Neural progenitor cell (in vitro differentiated cells): ENCODE measurements around the gene PSMD6. TPM values are rescaled to one million over a fixed set of nuclear protein-coding genes. Genes with fewer than 3 reads are reported as not detected.

Experiments
- DNase-seq: peaks from one replicate; pipeline ENCODE4 v3.0.0-alpha.2; 2016; ENCODE audit warnings: low spot score
- H2AFZ ChIP-seq: fragments of 200-600 bp; sonication (generic); replicated peaks from 2 replicates; pipeline ENCODE4 v1.6.1; 2016; ENCODE audit warnings: antibody characterized with exemption
- H3F3A ChIP-seq: fragments of 200-600 bp; sonication (generic); 2 replicates; pipeline ENCODE4 v1.6.1; 2016; ENCODE audit warnings: antibody characterized with exemption, low read depth
- H3K27ac ChIP-seq: fragments of 200-600 bp; sonication (generic); 2 replicates; pipeline ENCODE4 v1.5.1; 2016; ENCODE audit warnings: mild to moderate bottlenecking
- H3K27me3 ChIP-seq: fragments of 200-600 bp; sonication (generic); 2 replicates; pipeline ENCODE4 v1.6.1; 2016; ENCODE audit warnings: mild to moderate bottlenecking, moderate library complexity
- H3K36me3 ChIP-seq: fragments of 200-600 bp; sonication (generic); 2 replicates; pipeline ENCODE4 v1.5.1; 2016
- H3K4me1 ChIP-seq: fragments of 200-600 bp; sonication (generic); 2 replicates; pipeline ENCODE4 v1.6.1; 2016; ENCODE audit warnings: mixed run types
- H3K4me2 ChIP-seq: fragments of 200-600 bp; sonication (generic); 2 replicates; pipeline ENCODE4 v1.6.1; 2016
- H3K4me3 ChIP-seq: fragments of 200-600 bp; sonication (generic); 2 replicates; pipeline ENCODE4 v1.5.1; 2016
- H3K79me2 ChIP-seq: fragments of 200-600 bp; sonication (generic); 2 replicates; pipeline ENCODE4 v1.6.1; 2016; ENCODE audit warnings: low read depth
- H3K9ac ChIP-seq: fragments of 200-600 bp; sonication (generic); 2 replicates; pipeline ENCODE4 v1.6.1; 2016
- H3K9me3 ChIP-seq: fragments of 200-600 bp; sonication (generic); 2 replicates; pipeline ENCODE4 v1.5.1; 2016; ENCODE audit warnings: low read depth
- H4K20me1 ChIP-seq: fragments of 200-600 bp; sonication (generic); 2 replicates; pipeline ENCODE4 v1.6.1; 2016; ENCODE audit warnings: low read depth
- H3K27ac Mint-ChIP-seq: 3 replicates; pipeline ENCODE4 v1.8.0; 2021; ENCODE audit warnings: mixed read lengths
- H3K27me3 Mint-ChIP-seq: 2 replicates; pipeline ENCODE4 v1.8.0; 2022; ENCODE audit warnings: low read depth, mild to moderate bottlenecking, inconsistent platforms, moderate library complexity, mixed read lengths; ENCODE audit not compliant: insufficient read depth
- H3K36me3 Mint-ChIP-seq: 3 replicates; pipeline ENCODE4 v1.8.0; 2021; ENCODE audit warnings: mixed read lengths
- H3K4me1 Mint-ChIP-seq: 3 replicates; pipeline ENCODE4 v1.8.0; 2021; ENCODE audit warnings: mixed read lengths
- H3K4me3 Mint-ChIP-seq: 3 replicates; pipeline ENCODE4 v1.8.0; 2021; ENCODE audit warnings: mild to moderate bottlenecking, moderate library complexity, mixed read lengths
- H3K9me3 Mint-ChIP-seq: 3 replicates; pipeline ENCODE4 v1.8.0; 2020; ENCODE audit warnings: mixed read lengths
- EZH2 ChIP-seq: fragments of 200-600 bp; sonication (generic); IDR thresholded peaks from 2 replicates; pipeline ENCODE4 v1.6.1; 2017; ENCODE audit warnings: antibody characterized with exemption, mild to moderate bottlenecking, moderate library complexity
- EZH2phosphoT487 ChIP-seq: fragments of 200-600 bp; sonication (generic); IDR thresholded peaks from 2 replicates; pipeline ENCODE4 v1.6.1; 2017; ENCODE audit warnings: antibody characterized with exemption
- total RNA-seq: library from RNA; depleted of rRNA; stranded (reverse); fragments of >200 nt; gene quantifications from 2 replicates; pipeline ENCODE4 v1.2.3, GENCODE V29; 2015; ENCODE audit warnings: low replicate concordance
- TF ChIP-seq, protein P1 (sequence below): fragments of 200-600 bp; sonication (generic); IDR thresholded peaks from 2 replicates; pipeline ENCODE4 v1.5.1; 2017; ENCODE audit warnings: antibody characterized with exemption, mild to moderate bottlenecking

The PSMD6 gene
- total RNA-seq, 1 donor from 2014 or later: 141 TPM

DNA sequence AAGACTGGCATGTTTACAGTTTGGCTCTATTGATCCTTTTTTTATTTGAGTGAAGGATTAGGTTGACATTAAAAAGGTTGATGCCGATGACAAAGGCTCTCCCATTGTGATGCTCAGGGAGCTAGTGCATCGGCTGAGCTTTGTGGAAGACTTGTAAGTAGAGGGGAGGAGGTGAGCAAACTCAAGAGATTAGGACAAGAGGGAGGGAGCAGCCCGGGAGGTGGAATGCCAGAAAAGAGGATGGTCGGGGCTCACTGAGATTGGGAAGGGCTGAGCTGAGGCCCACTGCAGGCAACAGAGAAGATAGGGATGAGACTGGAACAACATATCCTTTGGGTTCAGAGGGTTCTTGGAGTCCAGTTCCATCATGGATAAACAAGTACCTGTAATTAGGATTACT is 26.5 kb upstream of the PSMD6 start:
- Mint-ChIP-seq H3K27me3 (peaks cover 5% of the 10 kb centered on the region), H3K9me3 (no peaks in the 10 kb centered on the region), H3K27ac (no peak overlapping the region), H3K4me3 (no peak overlapping the region), H3K4me1 (peaks cover 48% of the 10 kb centered on the region), H3K36me3 (no peaks in the 10 kb centered on the region)
- Histone ChIP-seq H3K27me3 (no peaks in the 10 kb centered on the region), H2AFZ (no peak overlapping the region), H3K27ac (no peak overlapping the region), H3F3A (peaks cover 15% of the 10 kb centered on the region), H3K4me3 (no peak overlapping the region), H3K79me2 (no peaks in the 10 kb centered on the region), H3K9ac (no peak overlapping the region), H3K36me3 (no peaks in the 10 kb centered on the region), H4K20me1 (no peaks in the 10 kb centered on the region), H3K4me1 (peaks cover 45% of the 10 kb centered on the region), H3K4me2 (peak overlapping the region; percentile 56), H3K9me3 (no peaks in the 10 kb centered on the region)
- TF ChIP-seq EZH2phosphoT487 (no peak), EZH2 (no peak)
- TF ChIP-seq, protein P1, sequence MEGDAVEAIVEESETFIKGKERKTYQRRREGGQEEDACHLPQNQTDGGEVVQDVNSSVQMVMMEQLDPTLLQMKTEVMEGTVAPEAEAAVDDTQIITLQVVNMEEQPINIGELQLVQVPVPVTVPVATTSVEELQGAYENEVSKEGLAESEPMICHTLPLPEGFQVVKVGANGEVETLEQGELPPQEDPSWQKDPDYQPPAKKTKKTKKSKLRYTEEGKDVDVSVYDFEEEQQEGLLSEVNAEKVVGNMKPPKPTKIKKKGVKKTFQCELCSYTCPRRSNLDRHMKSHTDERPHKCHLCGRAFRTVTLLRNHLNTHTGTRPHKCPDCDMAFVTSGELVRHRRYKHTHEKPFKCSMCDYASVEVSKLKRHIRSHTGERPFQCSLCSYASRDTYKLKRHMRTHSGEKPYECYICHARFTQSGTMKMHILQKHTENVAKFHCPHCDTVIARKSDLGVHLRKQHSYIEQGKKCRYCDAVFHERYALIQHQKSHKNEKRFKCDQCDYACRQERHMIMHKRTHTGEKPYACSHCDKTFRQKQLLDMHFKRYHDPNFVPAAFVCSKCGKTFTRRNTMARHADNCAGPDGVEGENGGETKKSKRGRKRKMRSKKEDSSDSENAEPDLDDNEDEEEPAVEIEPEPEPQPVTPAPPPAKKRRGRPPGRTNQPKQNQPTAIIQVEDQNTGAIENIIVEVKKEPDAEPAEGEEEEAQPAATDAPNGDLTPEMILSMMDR: no peak
- peak; percentile 81 for DNase-seq

DNA sequence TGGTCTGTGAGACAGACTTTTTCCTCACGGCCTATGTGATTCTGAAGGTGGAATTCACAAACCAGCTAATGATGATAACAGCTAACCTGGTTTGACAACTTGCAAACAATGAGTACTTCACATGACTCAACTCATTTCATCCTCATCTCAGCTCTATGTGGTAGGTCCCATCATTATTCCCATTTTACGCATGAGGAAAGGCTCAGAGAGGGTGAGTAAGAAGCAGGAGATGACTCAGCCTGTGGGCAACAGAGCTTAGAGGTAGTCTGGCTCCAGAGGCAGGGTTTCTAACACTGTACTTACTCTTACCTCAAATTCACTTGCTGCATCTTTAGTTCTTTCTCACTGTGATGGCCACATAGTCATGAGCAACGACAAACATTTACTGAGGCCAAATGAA is 25.8 kb upstream of the PSMD6 start:
- no peaks in the 10 kb centered on the region for H3K9me3 Mint-ChIP-seq
- Histone ChIP-seq H3K36me3 (no peaks in the 10 kb centered on the region), H4K20me1 (no peaks in the 10 kb centered on the region), H3K4me3 (no peak overlapping the region), H3K9ac (no peak overlapping the region), H3K4me2 (peak overlapping the region; percentile 56), H2AFZ (no peak overlapping the region), H3K27me3 (no peaks in the 10 kb centered on the region), H3K79me2 (no peaks in the 10 kb centered on the region), H3K27ac (no peak overlapping the region), H3K4me1 (peaks cover 46% of the 10 kb centered on the region), H3F3A (peaks cover 15% of the 10 kb centered on the region), H3K9me3 (no peaks in the 10 kb centered on the region)
- TF ChIP-seq EZH2: no peak
- no peak for TF ChIP-seq EZH2phosphoT487
- TF ChIP-seq, protein P1: no peak
- no peak overlapping the region for H3K27ac Mint-ChIP-seq
- no peak overlapping the region for H3K4me3 Mint-ChIP-seq
- no peaks in the 10 kb centered on the region for H3K36me3 Mint-ChIP-seq
- H3K4me1 Mint-ChIP-seq: peaks cover 45% of the 10 kb centered on the region
- H3K27me3 Mint-ChIP-seq: peaks cover 5% of the 10 kb centered on the region
- DNase-seq: no peak

DNA sequence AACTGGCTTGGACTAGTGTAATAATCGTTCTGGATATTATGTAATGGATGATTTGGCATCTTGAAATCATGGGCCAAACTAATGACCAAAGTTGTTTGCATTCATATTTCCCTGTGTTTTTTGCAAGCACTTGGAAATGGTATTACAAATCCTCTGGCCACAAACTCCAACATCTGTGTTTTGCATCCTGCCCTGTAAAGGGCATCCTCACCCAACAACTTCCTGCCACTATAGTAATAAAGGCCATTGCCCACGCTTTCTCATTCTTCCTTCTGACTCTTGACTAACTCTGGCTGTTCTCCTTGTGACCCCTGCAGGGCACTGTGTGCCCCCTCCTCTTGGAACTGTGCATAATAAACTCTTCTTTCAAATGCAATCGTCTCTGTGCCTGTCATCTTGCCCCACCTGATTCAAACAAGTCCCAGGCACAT is 25.4 kb upstream of the PSMD6 start:
- H3K27ac ChIP-seq: no peak overlapping the region
- H3K9ac ChIP-seq: no peak overlapping the region
- peaks cover 44% of the 10 kb centered on the region for H3K4me1 ChIP-seq
- no peaks in the 10 kb centered on the region for H4K20me1 ChIP-seq
- Mint-ChIP-seq H3K9me3 (no peaks in the 10 kb centered on the region), H3K4me1 (peaks cover 41% of the 10 kb centered on the region), H3K36me3 (no peaks in the 10 kb centered on the region), H3K4me3 (no peak overlapping the region), H3K27ac (peak overlapping the region; percentile 13), H3K27me3 (peaks cover 5% of the 10 kb centered on the region)
- H3K27me3 ChIP-seq: no peaks in the 10 kb centered on the region
- no peaks in the 10 kb centered on the region for H3K9me3 ChIP-seq
- H3F3A ChIP-seq: peaks cover 15% of the 10 kb centered on the region
- peak overlapping the region; percentile 23 for H2AFZ ChIP-seq
- DNase-seq: no peak
- TF ChIP-seq EZH2 (no peak), EZH2phosphoT487 (no peak)
- TF ChIP-seq, protein P1: no peak
- no peak overlapping the region for H3K4me3 ChIP-seq
- no peaks in the 10 kb centered on the region for H3K36me3 ChIP-seq
- no peaks in the 10 kb centered on the region for H3K79me2 ChIP-seq
- no peak overlapping the region for H3K4me2 ChIP-seq
